Measurements from ENCODE around the gene KIAA0930.
A peak's percentile ranks its signal among the peaks of the same experiment; 100 is the strongest.

The KIAA0930 gene

DNA sequence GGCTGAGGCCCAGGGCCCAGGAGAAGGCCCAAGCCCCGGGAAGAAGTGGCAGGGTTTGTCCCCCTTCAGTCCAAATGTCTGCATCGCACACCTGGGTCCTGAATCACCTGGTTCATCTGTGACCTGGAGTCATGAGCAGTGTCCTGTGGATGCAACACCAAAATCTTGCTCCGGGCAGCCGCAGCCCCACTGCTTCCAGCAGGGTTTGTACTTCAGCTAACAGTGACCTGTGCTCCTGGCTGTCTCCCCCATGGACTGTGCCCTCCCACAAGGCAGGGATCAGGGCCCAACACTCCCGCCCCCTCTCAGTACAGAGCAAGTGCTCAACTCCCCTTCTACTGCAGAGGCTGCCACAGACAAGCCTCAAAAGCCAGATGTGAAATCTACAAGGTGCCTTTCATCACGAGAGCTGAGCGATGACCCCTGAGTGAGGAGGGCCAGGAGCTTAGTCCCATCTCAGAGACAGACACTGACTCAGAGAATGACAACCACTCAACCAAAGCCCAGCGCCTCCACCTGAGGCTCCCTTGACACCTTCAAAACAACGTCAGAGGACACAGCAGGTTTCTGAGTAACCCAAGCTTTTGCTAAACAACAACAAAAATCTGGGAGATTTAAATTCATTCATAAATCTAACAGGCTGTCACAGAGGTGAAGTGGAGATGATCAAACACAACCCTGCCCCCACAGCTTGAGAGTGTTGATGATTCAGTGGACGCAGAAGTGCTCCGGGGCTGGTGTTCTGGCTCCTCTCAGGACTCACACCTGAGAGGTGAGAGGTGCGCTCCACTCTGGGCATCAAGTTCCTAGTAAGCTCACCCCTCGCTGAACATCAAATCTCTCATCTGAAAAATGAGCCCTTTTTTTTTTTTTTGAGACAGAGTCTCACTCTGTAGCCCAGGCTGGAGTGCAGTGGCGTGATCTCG, 3.4 kb downstream of the KIAA0930 start:
- POLR2A ChIA-PET: no interaction called here
- TF ChIP-seq, protein P1, sequence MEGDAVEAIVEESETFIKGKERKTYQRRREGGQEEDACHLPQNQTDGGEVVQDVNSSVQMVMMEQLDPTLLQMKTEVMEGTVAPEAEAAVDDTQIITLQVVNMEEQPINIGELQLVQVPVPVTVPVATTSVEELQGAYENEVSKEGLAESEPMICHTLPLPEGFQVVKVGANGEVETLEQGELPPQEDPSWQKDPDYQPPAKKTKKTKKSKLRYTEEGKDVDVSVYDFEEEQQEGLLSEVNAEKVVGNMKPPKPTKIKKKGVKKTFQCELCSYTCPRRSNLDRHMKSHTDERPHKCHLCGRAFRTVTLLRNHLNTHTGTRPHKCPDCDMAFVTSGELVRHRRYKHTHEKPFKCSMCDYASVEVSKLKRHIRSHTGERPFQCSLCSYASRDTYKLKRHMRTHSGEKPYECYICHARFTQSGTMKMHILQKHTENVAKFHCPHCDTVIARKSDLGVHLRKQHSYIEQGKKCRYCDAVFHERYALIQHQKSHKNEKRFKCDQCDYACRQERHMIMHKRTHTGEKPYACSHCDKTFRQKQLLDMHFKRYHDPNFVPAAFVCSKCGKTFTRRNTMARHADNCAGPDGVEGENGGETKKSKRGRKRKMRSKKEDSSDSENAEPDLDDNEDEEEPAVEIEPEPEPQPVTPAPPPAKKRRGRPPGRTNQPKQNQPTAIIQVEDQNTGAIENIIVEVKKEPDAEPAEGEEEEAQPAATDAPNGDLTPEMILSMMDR (IDR thresholded peaks at IDR 0.05; ENCODE audit: control extremely low read depth, extremely low read depth, low read depth, missing control alignments): no peak
- CTCF ChIA-PET: interaction anchor here (1.8 to 3.7 kb wide), 2 partner anchors 11 to 16 kb away, joined by 6 to 16 read pairs; no protein-coding TSS in a partner anchor
- no peak for DNase-seq (ENCODE audit: extremely low spot score)

DNA sequence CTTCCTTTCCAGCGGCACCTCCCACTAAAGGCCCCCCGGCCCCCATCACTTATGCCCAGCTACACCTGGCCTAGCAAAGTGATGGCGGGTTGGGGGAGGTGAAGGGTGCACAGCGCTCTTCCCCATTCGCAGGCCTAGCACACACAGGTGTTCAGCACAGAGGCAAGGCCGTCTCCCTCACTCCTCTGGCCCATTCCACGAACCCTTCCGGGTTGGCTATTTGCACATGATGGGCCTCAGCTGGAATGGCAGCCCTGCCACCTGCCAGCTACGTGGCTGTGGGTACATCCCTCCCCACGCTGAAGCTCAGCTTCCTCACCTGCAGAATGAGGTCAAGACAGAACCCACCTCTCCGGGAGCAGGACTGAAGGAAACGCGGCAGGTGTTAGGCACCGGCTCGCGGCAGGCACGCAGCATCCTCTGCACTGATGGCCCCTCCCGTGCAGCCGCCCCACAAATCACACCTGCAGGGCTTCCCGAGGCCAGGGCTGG, 4.8 kb downstream of the KIAA0930 start:
- TF ChIP-seq, protein P1 (IDR thresholded peaks at IDR 0.05; ENCODE audit: control extremely low read depth, extremely low read depth, low read depth, missing control alignments): no peak
- POLR2A ChIA-PET: no interaction called here
- CTCF ChIA-PET: interaction anchor here (1.0 to 3.7 kb wide), 2 partner anchors 15 to 133 kb away, joined by 3 to 16 read pairs; no protein-coding TSS in a partner anchor
- no peak for DNase-seq (ENCODE audit: extremely low spot score)

DNA sequence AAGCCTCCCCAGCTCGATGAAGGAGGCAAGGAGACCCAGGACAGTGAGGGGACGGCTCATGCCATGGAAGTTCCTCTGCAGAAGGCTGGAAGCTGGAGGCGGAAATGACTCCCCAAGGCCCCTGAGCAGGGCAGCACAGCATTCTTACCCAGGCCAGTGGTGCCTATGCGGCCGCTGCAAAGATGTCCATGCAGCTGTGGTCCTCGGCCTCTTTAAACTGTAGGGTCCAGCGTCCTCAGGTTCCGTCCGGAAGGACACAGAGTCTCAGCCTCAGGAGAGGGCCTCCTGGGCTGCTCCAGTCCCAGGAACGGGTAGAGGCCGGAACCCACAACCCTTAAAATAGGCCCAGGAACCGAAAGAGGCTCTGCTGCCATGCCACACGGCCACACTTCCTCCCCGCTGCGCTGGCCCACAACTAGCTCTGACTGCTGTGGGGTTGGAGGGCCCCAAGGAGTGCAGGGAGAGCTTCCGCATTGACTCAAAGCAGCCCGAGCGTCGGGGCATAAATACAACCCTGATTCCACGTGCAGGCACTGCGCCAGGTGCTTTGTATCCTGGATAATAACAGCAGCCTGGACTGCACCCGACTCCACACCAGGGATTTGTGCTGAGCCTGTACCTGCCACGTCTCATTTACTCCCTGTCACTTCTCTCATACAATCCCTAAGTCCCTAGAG, 5.5 kb downstream of the KIAA0930 start:
- TF ChIP-seq, protein P1 (IDR thresholded peaks at IDR 0.05; ENCODE audit: control extremely low read depth, extremely low read depth, low read depth, missing control alignments): no peak
- peak; percentile 75 for DNase-seq (ENCODE audit: extremely low spot score)
- ChIA-PET CTCF (interaction anchor here (1.8 to 3.7 kb wide), 2 partner anchors 14 to 28 kb away, joined by 5 to 16 read pairs; no protein-coding TSS in a partner anchor), POLR2A (interaction anchor here (0.6 kb wide), 1 partner anchor 17 kb away, joined by 3 read pairs; no protein-coding TSS in a partner anchor)

DNA sequence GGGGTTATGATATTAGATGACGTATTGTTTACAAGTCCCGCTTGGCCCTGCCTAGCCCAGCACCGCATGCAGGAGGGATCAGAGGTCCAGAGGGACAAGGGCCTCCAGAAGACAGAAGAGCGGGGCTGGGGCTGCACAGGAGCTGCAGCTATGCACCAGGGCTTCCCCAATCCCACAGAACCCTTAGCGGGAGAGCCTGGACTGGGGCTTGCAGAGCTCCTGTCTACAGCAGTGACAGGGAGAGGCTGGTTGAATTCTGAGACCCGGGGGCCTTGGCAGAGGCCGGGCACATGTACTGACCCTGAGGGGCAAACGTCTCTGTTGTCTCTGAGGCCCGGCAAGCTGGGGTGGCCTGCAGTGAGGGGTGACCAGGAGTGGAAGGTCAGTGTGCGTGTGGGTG, 6.9 kb downstream of the KIAA0930 start:
- DNase-seq (ENCODE audit: extremely low spot score): no peak
- POLR2A ChIA-PET: interaction anchor here (1.5 kb wide), 1 partner anchor 11 kb away, joined by 3 read pairs; no protein-coding TSS in a partner anchor
- TF ChIP-seq, protein P1 (IDR thresholded peaks at IDR 0.05; ENCODE audit: control extremely low read depth, extremely low read depth, low read depth, missing control alignments): no peak
- CTCF ChIA-PET: interaction anchor here (0.8 to 3.7 kb wide), 4 partner anchors 13 to 70 kb away, joined by 3 to 16 read pairs (median 4); partner anchors contain the start of gene NUP50

DNA sequence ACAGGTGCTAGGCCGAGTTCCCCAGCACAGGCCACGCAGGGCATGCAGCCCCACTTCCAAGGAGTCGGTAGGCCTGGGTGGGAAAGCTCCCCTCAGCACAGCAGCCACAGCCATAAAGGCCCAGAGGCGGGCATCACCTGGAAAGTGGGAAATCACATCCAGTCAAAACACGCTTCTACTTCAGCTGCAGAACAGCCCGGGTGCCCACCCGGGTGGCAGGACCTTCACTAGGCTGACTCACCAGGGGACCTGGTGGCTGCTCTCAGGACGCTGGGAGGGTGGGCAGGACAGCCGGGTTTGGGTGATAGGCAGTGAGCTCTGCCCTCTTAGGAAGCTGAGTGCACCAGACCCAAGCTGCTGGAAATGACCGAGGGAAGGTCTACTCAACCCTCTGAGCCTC, 7.3 kb downstream of the KIAA0930 start:
- TF ChIP-seq, protein P1 (IDR thresholded peaks at IDR 0.05; ENCODE audit: control extremely low read depth, extremely low read depth, low read depth, missing control alignments): no peak
- ChIA-PET POLR2A (interaction anchor here (1.5 kb wide), 1 partner anchor 11 kb away, joined by 3 read pairs; no protein-coding TSS in a partner anchor), CTCF (interaction anchor here (0.8 to 3.7 kb wide), 3 partner anchors 12 to 29 kb away, joined by 4 to 16 read pairs (median 5); no protein-coding TSS in a partner anchor)
- DNase-seq (ENCODE audit: extremely low spot score): no peak

DNA sequence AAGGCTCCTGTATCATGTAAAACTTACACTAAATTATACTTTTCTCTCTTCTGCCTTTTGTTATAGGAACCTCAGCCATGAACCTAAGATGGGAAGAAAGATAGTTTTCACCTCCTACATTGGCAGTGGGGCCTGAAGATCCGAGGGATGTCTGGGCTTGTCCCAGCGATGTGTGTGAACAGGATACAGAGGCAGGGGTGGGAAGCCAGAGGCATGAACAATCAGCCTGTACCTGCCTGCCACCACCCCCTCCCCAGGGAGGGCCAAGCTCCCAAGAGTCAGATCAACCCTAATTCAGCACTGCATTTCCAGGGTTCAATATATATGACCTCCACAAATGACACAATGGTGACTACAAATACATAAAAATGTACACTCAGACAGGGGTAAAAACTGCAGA, 9.4 kb downstream of the KIAA0930 start:
- TF ChIP-seq, protein P1 (IDR thresholded peaks at IDR 0.05; ENCODE audit: control extremely low read depth, extremely low read depth, low read depth, missing control alignments): no peak
- ChIA-PET CTCF (no interaction called here), POLR2A (no interaction called here)
- no peak for DNase-seq (ENCODE audit: extremely low spot score)
